Body of pancreas (tissue), 4 donors: ENCODE measurements around the gene PLPP3.

Experiments used
- POLR2A ChIP-seq, 3 donors: fragments of 450-650 bp; IDR thresholded peaks; one replicate each; pipeline ENCODE4 v1.6.1; 2016; ENCODE audit warnings: antibody characterized with exemption in 3 of 3, mild to moderate bottlenecking in 2 of 3
- TF ChIP-seq, protein P1 (sequence below), 7 experiments: fragments of 450-650 bp in 4 of 7; fragments of 200-600 bp in 3 of 7; sonication (generic) in 3 of 7; IDR thresholded peaks; one replicate each; pipeline ENCODE4 v1.5.1; 2016 to 2019; ENCODE audit warnings: antibody characterized with exemption in 7 of 7

DNA sequence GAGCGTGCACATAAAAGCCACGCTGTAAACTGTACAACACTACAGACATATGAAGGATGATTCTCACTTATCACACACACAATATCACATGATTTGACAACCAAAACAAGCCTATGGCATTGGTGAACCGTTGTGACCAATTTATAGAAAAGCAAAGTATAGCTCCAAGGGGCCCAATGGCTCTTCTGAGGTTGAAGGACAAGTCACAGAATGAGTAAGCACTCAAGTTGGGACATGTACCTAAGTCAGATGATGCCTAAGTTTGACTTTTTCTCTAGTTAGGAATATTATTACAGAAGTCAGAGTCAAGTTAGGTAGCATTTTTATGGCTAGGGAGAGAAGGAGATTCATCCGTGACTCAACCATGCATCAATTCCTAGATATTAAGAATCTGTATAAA is 45.7 kb downstream of the PLPP3 start:
- TF ChIP-seq, protein P1, sequence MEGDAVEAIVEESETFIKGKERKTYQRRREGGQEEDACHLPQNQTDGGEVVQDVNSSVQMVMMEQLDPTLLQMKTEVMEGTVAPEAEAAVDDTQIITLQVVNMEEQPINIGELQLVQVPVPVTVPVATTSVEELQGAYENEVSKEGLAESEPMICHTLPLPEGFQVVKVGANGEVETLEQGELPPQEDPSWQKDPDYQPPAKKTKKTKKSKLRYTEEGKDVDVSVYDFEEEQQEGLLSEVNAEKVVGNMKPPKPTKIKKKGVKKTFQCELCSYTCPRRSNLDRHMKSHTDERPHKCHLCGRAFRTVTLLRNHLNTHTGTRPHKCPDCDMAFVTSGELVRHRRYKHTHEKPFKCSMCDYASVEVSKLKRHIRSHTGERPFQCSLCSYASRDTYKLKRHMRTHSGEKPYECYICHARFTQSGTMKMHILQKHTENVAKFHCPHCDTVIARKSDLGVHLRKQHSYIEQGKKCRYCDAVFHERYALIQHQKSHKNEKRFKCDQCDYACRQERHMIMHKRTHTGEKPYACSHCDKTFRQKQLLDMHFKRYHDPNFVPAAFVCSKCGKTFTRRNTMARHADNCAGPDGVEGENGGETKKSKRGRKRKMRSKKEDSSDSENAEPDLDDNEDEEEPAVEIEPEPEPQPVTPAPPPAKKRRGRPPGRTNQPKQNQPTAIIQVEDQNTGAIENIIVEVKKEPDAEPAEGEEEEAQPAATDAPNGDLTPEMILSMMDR (IDR thresholded peaks at IDR 0.05) = no peak
- no peak for TF ChIP-seq POLR2A (IDR thresholded peaks at IDR 0.05)
